OCI-LY7 (cell line): ENCODE measurements around the gene CTBP2. TPM values are rescaled to one million over a fixed set of nuclear protein-coding genes. Genes with fewer than 3 reads are reported as not detected.
"Not testable (repeated sequence)": the region's sequence is repeated elsewhere in the genome, so short reads cannot be mapped to it uniquely, and the experiment has no call there.

ENCODE experiments used
- BruUV-seq: library from RNA; stranded (reverse); fragments of 400-500 nt; replicated peaks from 2 replicates; lab custom pipeline; 2021; lab: Mats Ljungman, UMichigan
- CTCF ChIA-PET: fragments of 300-600 bp; sonication (Branson Sonifier 250); formaldehyde crosslinking; loops from one replicate; lab custom pipeline; 2022; ENCODE audit warnings: antibody characterized with exemption; ENCODE audit not compliant: unreplicated experiment; lab: Charles Lee
- POLR2A ChIA-PET: fragments of 300-600 bp; sonication (Branson Sonifier 250); formaldehyde crosslinking; loops from one replicate; lab custom pipeline; 2022; ENCODE audit warnings: antibody characterized with exemption; lab: Charles Lee
- DNase-seq: peaks from one replicate; pipeline ENCODE4 v3.0.0-alpha.2; 2015; ENCODE audit warnings: low spot score
- H2AFZ ChIP-seq: fragments of 200-600 bp; sonication (generic), shearing (Covaris generic); 2 replicates; pipeline ENCODE4 v1.6.1; 2014; ENCODE audit warnings: mild to moderate bottlenecking, antibody characterized with exemption, low read length, moderate library complexity
- H3K27ac ChIP-seq: fragments of 200-600 bp; sonication (generic); 2 replicates; pipeline ENCODE4 v1.5.1; 2014; ENCODE audit warnings: mixed run types, low read depth, mild to moderate bottlenecking, moderate library complexity, low read length, inconsistent platforms; ENCODE audit not compliant: poor library complexity, severe bottlenecking
- H3K36me3 ChIP-seq: fragments of 200-600 bp; sonication (generic); 2 replicates; pipeline ENCODE4 v1.6.1; 2014; ENCODE audit warnings: mild to moderate bottlenecking, antibody characterized with exemption, low read length, moderate library complexity, mixed read lengths; ENCODE audit not compliant: insufficient read depth
- H3K4me1 ChIP-seq: fragments of 200-600 bp; sonication (generic); 2 replicates; pipeline ENCODE4 v1.5.1; 2014; ENCODE audit warnings: mild to moderate bottlenecking, low read length; ENCODE audit not compliant: insufficient read depth, poor library complexity, severe bottlenecking
- H3K4me2 ChIP-seq: fragments of 200-600 bp; sonication (generic); 2 replicates; pipeline ENCODE4 v1.6.1; 2014; ENCODE audit warnings: mild to moderate bottlenecking, low read length
- H3K4me3 ChIP-seq: fragments of 200-600 bp; sonication (generic); 2 replicates; pipeline ENCODE4 v1.5.1; 2014; ENCODE audit warnings: mild to moderate bottlenecking, low read depth, low read length; ENCODE audit not compliant: poor library complexity, severe bottlenecking
- H3K79me2 ChIP-seq: fragments of 200-600 bp; sonication (generic); 2 replicates; pipeline ENCODE4 v1.6.1; 2016; ENCODE audit warnings: low read depth, mild to moderate bottlenecking, low read length, moderate library complexity, mixed read lengths; ENCODE audit not compliant: insufficient read depth
- H3K9me2 ChIP-seq: fragments of 200-600 bp; sonication (generic); 2 replicates; pipeline ENCODE4 v1.6.1; 2016; ENCODE audit warnings: mild to moderate bottlenecking, low read length, mixed read lengths; ENCODE audit not compliant: insufficient read depth
- H3K9me3 ChIP-seq: fragments of 200-600 bp; sonication (generic); 2 replicates; pipeline ENCODE4 v1.6.1; 2014; ENCODE audit warnings: mild to moderate bottlenecking, mixed run types, low read length, mixed read lengths
- H4K20me1 ChIP-seq: fragments of 200-600 bp; sonication (generic); 2 replicates; pipeline ENCODE4 v1.6.1; 2014; ENCODE audit warnings: mild to moderate bottlenecking, antibody characterized with exemption, low read length, moderate library complexity, mixed read lengths; ENCODE audit not compliant: insufficient read depth
- EZH2phosphoT487 ChIP-seq: fragments of 200-600 bp; sonication (generic); IDR thresholded peaks from 2 replicates; pipeline ENCODE4 v1.6.1; 2018; ENCODE audit warnings: low read depth, borderline replicate concordance, mild to moderate bottlenecking, mixed run types, antibody characterized with exemption, low read length, moderate library complexity, mixed read lengths
- intact Hi-C: fragments of 100-400 bp; cut with micrococcal nuclease; formaldehyde crosslinking; loops from one replicate; pipeline ENCODE4 v1.10.0; 2022; ENCODE audit not compliant: unreplicated experiment
- total RNA-seq, 2 experiments: library from RNA; depleted of rRNA in 1 of 2; stranded (reverse); fragments of >200 nt in 1 of 2; shearing (Covaris generic) in 1 of 2; gene quantifications; 2 replicates each; pipeline ENCODE4 v1.2.3, GENCODE V29; 2014 to 2022
- TF ChIP-seq, protein P1 (sequence below): fragments of 200-600 bp; sonication (generic); conservative IDR thresholded peaks from 2 replicates; pipeline ENCODE4 v1.5.1; 2014; ENCODE audit warnings: mild to moderate bottlenecking, antibody characterized with exemption, low read length, moderate library complexity, mixed read lengths

The CTBP2 gene
- total RNA-seq, 2 experiments from 2014 or later: not detected

DNA sequence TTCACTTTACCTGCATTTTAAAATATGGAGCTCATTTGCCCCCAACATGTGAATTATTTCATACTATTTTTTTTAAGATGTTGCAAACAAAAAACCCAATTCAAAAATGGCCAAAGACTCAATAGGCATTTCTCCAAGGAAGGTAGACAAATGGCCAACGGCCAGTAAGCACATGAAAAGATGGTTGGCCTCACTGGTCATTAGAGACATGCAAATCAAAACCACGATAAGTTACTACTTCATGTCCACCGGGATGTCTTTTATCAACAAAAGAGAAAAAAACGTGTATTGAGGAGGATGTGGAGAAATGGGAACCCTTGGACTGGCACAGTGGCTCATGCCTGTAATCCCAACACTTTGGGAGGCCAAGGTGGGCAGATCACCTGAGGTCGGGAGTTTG lies 3.4 kb upstream of the CTBP2 start:
- BruUV-seq: no TSS peak
- CTCF ChIA-PET: no interaction called here
- intact Hi-C loops: no loop called here

DNA sequence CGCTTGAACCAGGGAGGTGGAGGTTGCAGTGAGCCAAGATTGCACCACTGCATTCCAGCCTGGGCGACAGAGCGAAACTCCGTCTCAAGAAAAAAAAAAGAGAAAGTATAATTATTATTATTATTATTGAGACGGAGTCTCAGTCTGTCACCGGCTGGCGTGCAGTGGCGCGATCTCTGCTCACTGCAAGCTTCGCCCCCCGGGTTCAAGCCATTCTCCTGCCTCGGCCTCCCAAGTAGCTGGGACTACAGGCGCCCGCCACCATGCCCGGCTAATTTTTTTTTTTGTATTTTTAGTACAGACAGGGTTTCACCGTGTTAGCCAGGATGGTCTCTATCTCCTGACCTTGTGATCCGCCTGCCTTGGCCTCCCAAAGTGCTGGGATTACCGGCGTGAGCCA lies 2.9 kb upstream of the CTBP2 start:
- CTCF ChIA-PET: not testable (repeated sequence)

More for the DNA sequence above, 3.4 kb upstream of the CTBP2 start:
- DNase-seq: no peak
- Histone ChIP-seq H3K4me2 (no peak overlapping the region), H3K4me1 (no peaks in the 10 kb centered on the region), H3K79me2 (no peaks in the 10 kb centered on the region), H3K9me3 (no peaks in the 10 kb centered on the region), H4K20me1 (no peaks in the 10 kb centered on the region), H3K9me2 (no peaks in the 10 kb centered on the region), H3K4me3 (no peak overlapping the region), H3K36me3 (no peaks in the 10 kb centered on the region), H3K27ac (no peak overlapping the region), H2AFZ (no peak overlapping the region)
- TF ChIP-seq EZH2phosphoT487: no peak
- TF ChIP-seq, protein P1, sequence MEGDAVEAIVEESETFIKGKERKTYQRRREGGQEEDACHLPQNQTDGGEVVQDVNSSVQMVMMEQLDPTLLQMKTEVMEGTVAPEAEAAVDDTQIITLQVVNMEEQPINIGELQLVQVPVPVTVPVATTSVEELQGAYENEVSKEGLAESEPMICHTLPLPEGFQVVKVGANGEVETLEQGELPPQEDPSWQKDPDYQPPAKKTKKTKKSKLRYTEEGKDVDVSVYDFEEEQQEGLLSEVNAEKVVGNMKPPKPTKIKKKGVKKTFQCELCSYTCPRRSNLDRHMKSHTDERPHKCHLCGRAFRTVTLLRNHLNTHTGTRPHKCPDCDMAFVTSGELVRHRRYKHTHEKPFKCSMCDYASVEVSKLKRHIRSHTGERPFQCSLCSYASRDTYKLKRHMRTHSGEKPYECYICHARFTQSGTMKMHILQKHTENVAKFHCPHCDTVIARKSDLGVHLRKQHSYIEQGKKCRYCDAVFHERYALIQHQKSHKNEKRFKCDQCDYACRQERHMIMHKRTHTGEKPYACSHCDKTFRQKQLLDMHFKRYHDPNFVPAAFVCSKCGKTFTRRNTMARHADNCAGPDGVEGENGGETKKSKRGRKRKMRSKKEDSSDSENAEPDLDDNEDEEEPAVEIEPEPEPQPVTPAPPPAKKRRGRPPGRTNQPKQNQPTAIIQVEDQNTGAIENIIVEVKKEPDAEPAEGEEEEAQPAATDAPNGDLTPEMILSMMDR: no peak
- POLR2A ChIA-PET: interaction anchor here (0.6 kb wide), 1 partner anchor 9 kb away, joined by 3 read pairs; no protein-coding TSS in a partner anchor

DNA sequence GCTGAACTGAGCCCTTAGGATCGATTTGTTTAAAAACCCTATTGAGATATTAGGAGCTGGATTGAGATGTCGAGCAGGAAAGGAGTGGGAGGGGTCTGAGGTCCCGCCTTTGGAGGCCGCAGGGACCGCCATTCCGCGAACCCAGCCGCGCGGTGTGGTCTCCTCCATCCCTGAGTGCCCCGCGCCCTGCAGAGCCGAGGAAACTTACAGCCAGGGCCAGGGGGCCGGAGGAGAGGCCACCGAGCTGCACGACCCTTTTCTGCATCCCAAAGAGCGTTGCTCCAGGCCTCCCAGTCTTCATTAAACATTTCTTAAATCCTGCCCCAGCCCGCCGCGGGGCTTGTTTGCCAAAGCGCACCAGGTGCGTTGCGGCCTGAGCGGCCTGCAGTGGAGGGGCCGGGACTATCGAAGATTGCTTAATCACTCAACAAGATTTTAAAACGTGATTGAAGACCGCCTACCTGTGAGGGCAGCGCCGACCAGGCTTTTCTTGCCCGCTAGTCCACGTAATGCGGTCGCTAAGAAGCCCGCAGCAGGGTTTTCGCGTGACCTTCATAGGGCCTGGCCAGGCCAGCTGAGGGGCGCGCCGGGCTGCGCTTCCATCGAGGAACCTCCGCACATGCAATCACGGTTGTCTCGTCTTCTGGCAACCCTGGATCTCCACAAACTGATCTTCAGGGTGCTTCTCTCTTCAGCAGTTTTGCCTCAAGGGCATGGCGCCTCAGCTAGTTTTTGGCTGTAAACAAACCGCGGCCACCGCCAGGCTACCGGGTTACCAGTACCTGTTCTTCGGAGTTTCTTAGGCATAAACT lies 2.0 kb upstream of the CTBP2 start:
- Histone ChIP-seq H3K36me3 (no peaks in the 10 kb centered on the region), H2AFZ (no peak overlapping the region), H3K9me3 (no peaks in the 10 kb centered on the region), H3K27ac (no peak overlapping the region), H3K4me2 (no peak overlapping the region), H3K79me2 (no peaks in the 10 kb centered on the region), H3K4me3 (no peak overlapping the region), H3K9me2 (no peaks in the 10 kb centered on the region), H3K4me1 (no peaks in the 10 kb centered on the region), H4K20me1 (no peaks in the 10 kb centered on the region; the same call in 1 of the 2 replicates)
- intact Hi-C loops: no loop called here
- ChIA-PET CTCF (no interaction called here), POLR2A (no interaction called here)
- DNase-seq: no peak
- no TSS peak for BruUV-seq
- TF ChIP-seq, protein P1: no peak
- TF ChIP-seq EZH2phosphoT487: no peak

More for the DNA sequence above, 2.9 kb upstream of the CTBP2 start:
- H3K4me2 ChIP-seq, H3K9me2 ChIP-seq, H2AFZ ChIP-seq, H3K36me3 ChIP-seq, H3K9me3 ChIP-seq, DNase-seq, H3K79me2 ChIP-seq, H4K20me1 ChIP-seq, H3K27ac ChIP-seq, H3K4me3 ChIP-seq, intact Hi-C loops, BruUV-seq, H3K4me1 ChIP-seq: not testable (repeated sequence)
- POLR2A ChIA-PET: interaction anchor here (0.6 kb wide), 1 partner anchor 8 kb away, joined by 3 read pairs; no protein-coding TSS in a partner anchor
